Endothelial cell of umbilical vein (primary cell): Measurements from ENCODE around the gene OSBPL5. TPM values are rescaled to one million over a fixed set of nuclear protein-coding genes. Genes with fewer than 3 reads are reported as not detected.
"Not testable (repeated sequence)": the region's sequence is repeated elsewhere in the genome, so short reads cannot be mapped to it uniquely, and the experiment has no call there.

Experiments used
- BruUV-seq: library from RNA; stranded (reverse); fragments of 400-500 nt; replicated peaks from 2 replicates; lab custom pipeline; 2021; lab: Mats Ljungman, UMichigan
- CTCF ChIA-PET: fragments of 300-600, 350-600 bp; sonication (Branson Sonifier 250); formaldehyde crosslinking; loops from one replicate; lab custom pipeline; 2021; ENCODE audit warnings: antibody characterized with exemption, inconsistent platforms; lab: Charles Lee
- POLR2A ChIA-PET: fragments of 300-600, 350-600 bp; sonication (Branson Sonifier 250); formaldehyde crosslinking; loops from one replicate; lab custom pipeline; 2021; ENCODE audit warnings: antibody characterized with exemption, inconsistent platforms; lab: Charles Lee
- DNase-seq: peaks from one replicate; pipeline ENCODE4 v3.0.0-alpha.2; 2011; ENCODE audit warnings: low read depth, low spot score
- FAIRE-seq: peaks from 2 replicates; lab custom pipeline; 2011; peaks lifted over from hg19 to GRCh38; lab: Jason Lieb, UNC
- H2AFZ ChIP-seq: 2 replicates; pipeline ENCODE4 v1.6.0; 2012; ENCODE audit warnings: low read depth, low read length, control low read depth, inconsistent platforms
- H3K27ac ChIP-seq: 2 replicates; pipeline ENCODE4 v1.5.1; 2011; ENCODE audit warnings: low read depth, mild to moderate bottlenecking, control low read depth, low read length, moderate library complexity; ENCODE audit not compliant: insufficient read depth
- H3K27me3 ChIP-seq, 2 experiments: 2 replicates each; pipeline versions ENCODE4 v1.6.0 to v1.6.1; 2011; ENCODE audit warnings: low read length in 2 of 2, mixed read lengths in 1 of 2; ENCODE audit not compliant: control insufficient read depth in 2 of 2, insufficient read depth in 2 of 2
- H3K36me3 ChIP-seq, 2 experiments: 2 replicates in 1 of 2; 3 replicates in 1 of 2; pipeline ENCODE4 v1.5.1; 2011; ENCODE audit warnings: low read length in 2 of 2, mild to moderate bottlenecking in 1 of 2, moderate library complexity in 1 of 2; ENCODE audit not compliant: control insufficient read depth in 2 of 2, insufficient read depth in 2 of 2; ENCODE audit errors: extremely low read depth in 1 of 2
- H3K4me1 ChIP-seq: 3 replicates; pipeline ENCODE4 v1.5.1; 2011; ENCODE audit warnings: mild to moderate bottlenecking, low read length; ENCODE audit not compliant: control insufficient read depth, insufficient read depth; ENCODE audit errors: extremely low read depth
- H3K4me2 ChIP-seq: 2 replicates; pipeline ENCODE4 v1.6.1; 2011; ENCODE audit warnings: low read length, control low read depth, mixed read lengths; ENCODE audit not compliant: insufficient read depth
- H3K4me3 ChIP-seq, 3 experiments: fragments of 200-600 bp in 1 of 3; sonication (generic), shearing (Covaris generic) in 1 of 3; replicated peaks in 1 of 3; 2 replicates each; pipeline ENCODE4 v1.5.1; 2011 to 2016; ENCODE audit warnings: control low read depth in 3 of 3, low read length in 3 of 3, mild to moderate bottlenecking in 2 of 3, inconsistent platforms in 1 of 3, low read depth in 1 of 3, moderate library complexity in 1 of 3; ENCODE audit not compliant: insufficient read depth in 1 of 3
- H3K79me2 ChIP-seq: 2 replicates; pipeline ENCODE4 v1.6.0; 2012; ENCODE audit warnings: low read length, inconsistent platforms; ENCODE audit not compliant: control insufficient read depth, insufficient read depth
- H3K9ac ChIP-seq: replicated peaks from 2 replicates; pipeline ENCODE3; 2011; ENCODE audit warnings: low read length, control low read depth; ENCODE audit not compliant: insufficient read depth; ENCODE audit errors: extremely low read depth
- H3K9me1 ChIP-seq: replicated peaks from 3 replicates; pipeline ENCODE4 v1.6.0; 2011; ENCODE audit warnings: mild to moderate bottlenecking, low read length; ENCODE audit not compliant: control insufficient read depth, insufficient read depth; ENCODE audit errors: extremely low read depth
- H3K9me3 ChIP-seq: replicated peaks from 2 replicates; pipeline ENCODE4 v1.5.1; 2012; ENCODE audit warnings: low read length, inconsistent platforms; ENCODE audit not compliant: control insufficient read depth, insufficient read depth
- H4K20me1 ChIP-seq: replicated peaks from 2 replicates; pipeline ENCODE3; 2011; ENCODE audit warnings: mild to moderate bottlenecking, low read length; ENCODE audit not compliant: control insufficient read depth, insufficient read depth; ENCODE audit errors: extremely low read depth
- dilution Hi-C: fragments of 300-500 bp; cut with MboI; formaldehyde crosslinking; loops from one replicate; pipeline ENCODE4 v1.15.0; 2019; ENCODE audit warnings: low sequenced_read_pairs; ENCODE audit not compliant: extremely low pct_ligation_motif_present
- intact Hi-C: fragments of 100-400 bp; cut with micrococcal nuclease; formaldehyde crosslinking; loops from one replicate; pipeline ENCODE4 v1.10.0; 2022
- polyA plus RNA-seq, 4 experiments: library from polyadenylated mRNA; depleted of rRNA in 3 of 4; stranded (reverse) in 3 of 4; unstranded in 1 of 4; fragments of >200 nt; gene quantifications; 2 replicates each; pipeline versions ENCODE4 v1.2.1 to v1.2.3, GENCODE V29; 2011 to 2012; ENCODE audit warnings: missing spikeins in 1 of 4
- total RNA-seq: library from RNA; stranded (reverse); gene quantifications from 2 replicates; pipeline ENCODE4 v1.2.3, GENCODE V29; 2021

OSBPL5 gene
- total and polyA plus RNA-seq, 2 donors (not counting 3 experiments of a cell fraction or from before 2014, with no cell fraction given): 8.7 to 37.7 TPM

DNA sequence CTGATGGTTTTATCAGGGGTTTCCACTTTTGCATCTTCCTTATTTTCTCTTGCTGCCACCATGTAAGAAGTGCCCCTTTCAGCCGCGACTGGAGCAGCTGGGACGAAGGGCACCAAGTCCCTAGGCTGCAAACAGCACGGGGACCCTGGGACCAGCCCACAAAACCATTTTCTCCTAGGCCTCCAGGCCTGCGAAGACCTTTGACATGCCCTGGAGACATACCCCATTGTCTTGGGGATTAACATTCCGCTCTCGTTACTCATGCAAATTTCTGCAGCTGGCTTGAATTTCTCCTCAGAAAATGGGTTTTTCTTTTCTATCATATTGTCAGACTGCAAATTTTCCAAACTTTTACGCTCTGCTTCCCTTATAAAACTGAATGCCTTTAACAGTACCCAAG lies 101.2 kb downstream of the OSBPL5 start:
- H3K27ac ChIP-seq, H3K9ac ChIP-seq, intact Hi-C loops, H3K9me1 ChIP-seq, H3K9me3 ChIP-seq, DNase-seq, H2AFZ ChIP-seq, dilution Hi-C loops, BruUV-seq, H3K4me1 ChIP-seq, H3K36me3 ChIP-seq, H3K79me2 ChIP-seq, H4K20me1 ChIP-seq, FAIRE-seq, H3K4me3 ChIP-seq, H3K4me2 ChIP-seq, H3K27me3 ChIP-seq, POLR2A ChIA-PET: not testable (repeated sequence)
- CTCF ChIA-PET: interaction anchor here (1.2 kb wide), 1 partner anchor 28 kb away, joined by 7 read pairs; no protein-coding TSS in a partner anchor

DNA sequence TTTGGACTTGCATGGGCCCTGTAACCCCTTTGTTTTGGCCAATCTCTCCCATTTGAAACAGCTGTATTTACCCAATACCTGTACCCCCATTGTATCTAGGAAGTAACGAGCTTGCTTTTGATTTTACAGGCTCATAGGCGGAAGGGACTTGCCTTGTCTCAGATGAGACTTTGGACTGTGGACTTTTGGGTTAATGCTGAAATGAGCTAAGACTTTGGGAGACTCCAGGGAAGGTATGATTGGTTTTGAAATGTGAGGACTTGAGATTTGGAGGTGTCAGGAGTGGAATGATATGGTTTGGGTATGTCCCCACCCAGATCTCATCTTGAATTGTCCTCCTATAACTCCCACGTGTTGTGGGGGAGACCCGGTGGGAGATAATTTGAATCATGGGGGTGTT lies 101.7 kb downstream of the OSBPL5 start:
- DNase-seq, H3K27ac ChIP-seq, H3K4me2 ChIP-seq, H3K27me3 ChIP-seq, H4K20me1 ChIP-seq, FAIRE-seq, H3K9me1 ChIP-seq, POLR2A ChIA-PET, H3K79me2 ChIP-seq, BruUV-seq, H2AFZ ChIP-seq, H3K4me3 ChIP-seq, dilution Hi-C loops, H3K4me1 ChIP-seq, H3K9me3 ChIP-seq, H3K9ac ChIP-seq, H3K36me3 ChIP-seq, intact Hi-C loops: not testable (repeated sequence)
- CTCF ChIA-PET: interaction anchor here (1.2 kb wide), 1 partner anchor 28 kb away, joined by 7 read pairs; no protein-coding TSS in a partner anchor
